ENCODE measurements around the gene PID1. TPM values are rescaled to one million over a fixed set of nuclear protein-coding genes. Genes with fewer than 3 reads are reported as not detected.

Gene PID1
- total RNA-seq, 4 donors from 2014 or later: 15.0 to 64.4 (median 32.5) TPM

DNA sequence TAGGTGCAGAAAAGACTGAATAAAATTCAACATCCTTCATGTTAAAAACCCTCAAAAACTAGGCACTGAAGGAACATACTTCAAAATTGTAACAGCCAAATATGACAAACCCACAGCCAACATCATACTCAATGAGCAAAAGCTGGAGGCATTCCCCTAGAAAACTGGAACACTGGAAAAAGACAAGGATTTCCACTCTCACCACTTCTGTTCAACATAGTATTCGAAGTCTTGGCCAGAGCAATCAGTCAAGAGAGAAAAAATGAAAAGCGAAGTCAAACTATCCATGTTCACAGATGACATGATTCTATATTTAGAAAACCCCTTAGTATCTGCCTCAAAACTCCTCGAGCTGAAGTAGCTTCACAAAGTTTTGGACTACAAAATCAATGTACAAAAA is 282.3 kb downstream of the PID1 start:
- no peaks in the 10 kb centered on the region for H3K36me3 ChIP-seq
- H3K4me3 ChIP-seq: no peak overlapping the region
- DNase-seq: no peak
- no peak overlapping the region for H3K27ac ChIP-seq
- TF ChIP-seq, protein P1, sequence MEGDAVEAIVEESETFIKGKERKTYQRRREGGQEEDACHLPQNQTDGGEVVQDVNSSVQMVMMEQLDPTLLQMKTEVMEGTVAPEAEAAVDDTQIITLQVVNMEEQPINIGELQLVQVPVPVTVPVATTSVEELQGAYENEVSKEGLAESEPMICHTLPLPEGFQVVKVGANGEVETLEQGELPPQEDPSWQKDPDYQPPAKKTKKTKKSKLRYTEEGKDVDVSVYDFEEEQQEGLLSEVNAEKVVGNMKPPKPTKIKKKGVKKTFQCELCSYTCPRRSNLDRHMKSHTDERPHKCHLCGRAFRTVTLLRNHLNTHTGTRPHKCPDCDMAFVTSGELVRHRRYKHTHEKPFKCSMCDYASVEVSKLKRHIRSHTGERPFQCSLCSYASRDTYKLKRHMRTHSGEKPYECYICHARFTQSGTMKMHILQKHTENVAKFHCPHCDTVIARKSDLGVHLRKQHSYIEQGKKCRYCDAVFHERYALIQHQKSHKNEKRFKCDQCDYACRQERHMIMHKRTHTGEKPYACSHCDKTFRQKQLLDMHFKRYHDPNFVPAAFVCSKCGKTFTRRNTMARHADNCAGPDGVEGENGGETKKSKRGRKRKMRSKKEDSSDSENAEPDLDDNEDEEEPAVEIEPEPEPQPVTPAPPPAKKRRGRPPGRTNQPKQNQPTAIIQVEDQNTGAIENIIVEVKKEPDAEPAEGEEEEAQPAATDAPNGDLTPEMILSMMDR (IDR thresholded peaks at IDR 0.05): no peak
- TF ChIP-seq POLR2A (IDR thresholded peaks at IDR 0.05): no peak
- no peaks in the 10 kb centered on the region for H3K4me1 ChIP-seq
- no peaks in the 10 kb centered on the region for H3K9me3 ChIP-seq
- H3K27me3 ChIP-seq: no peaks in the 10 kb centered on the region

DNA sequence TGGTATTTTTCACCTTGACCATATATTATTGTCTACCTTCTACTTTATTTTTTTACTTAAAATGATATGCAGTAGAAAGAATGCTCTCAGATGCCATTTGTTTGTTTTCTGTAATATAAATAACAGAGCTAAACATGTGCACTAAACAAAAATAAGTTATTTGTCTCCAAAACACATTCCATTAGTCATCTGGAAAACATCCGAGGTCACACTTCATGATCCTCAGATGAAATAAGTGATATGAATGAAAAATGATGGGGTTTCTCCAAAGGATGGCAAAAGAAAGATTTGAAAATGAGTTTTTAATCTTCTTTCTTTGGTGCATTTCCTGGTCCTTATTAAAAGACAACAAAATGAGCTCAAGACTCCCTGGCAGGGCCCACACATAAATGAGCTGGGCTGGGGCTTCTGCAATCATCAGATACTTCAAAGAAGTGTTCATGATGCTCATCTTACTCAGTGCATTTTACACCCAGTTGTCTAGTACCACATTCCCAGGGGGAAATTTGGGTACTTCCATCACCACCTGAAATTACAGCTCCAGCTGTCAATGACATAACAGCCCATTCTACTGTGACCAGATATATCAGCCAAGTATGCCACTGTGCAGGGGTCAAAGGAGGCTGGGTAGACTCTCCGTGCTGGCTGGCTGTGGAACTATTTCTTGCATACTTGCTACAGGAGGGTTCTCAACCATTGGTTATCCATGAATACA is 283.5 kb downstream of the PID1 start:
- Histone ChIP-seq H3K27me3 (no peaks in the 10 kb centered on the region), H3K9me3 (no peaks in the 10 kb centered on the region)

DNA sequence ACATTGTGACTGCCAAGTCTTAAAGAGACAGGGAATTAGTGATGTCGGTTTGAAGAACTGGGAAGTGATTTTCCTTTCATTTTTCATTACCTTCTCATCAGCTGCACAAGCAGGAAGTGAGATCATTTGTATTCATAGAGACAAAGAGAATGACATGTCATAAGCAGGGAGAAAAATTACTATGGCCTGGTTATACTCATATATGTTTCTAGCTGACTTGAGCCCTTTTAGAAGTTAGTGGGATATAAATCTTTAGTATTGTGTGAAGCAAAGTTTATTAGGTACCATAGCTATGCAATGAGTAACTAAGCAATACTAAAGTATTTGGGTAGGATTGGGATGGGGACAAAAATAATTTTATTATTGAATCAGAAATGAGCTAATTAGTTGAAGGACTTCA is 284.1 kb downstream of the PID1 start:
- H3K9me3 ChIP-seq: no peaks in the 10 kb centered on the region
- H3K4me3 ChIP-seq: no peak overlapping the region
- no peak for TF ChIP-seq POLR2A (IDR thresholded peaks at IDR 0.05)
- TF ChIP-seq, protein P1 (IDR thresholded peaks at IDR 0.05): no peak
- H3K4me1 ChIP-seq: no peaks in the 10 kb centered on the region
- H3K36me3 ChIP-seq: no peaks in the 10 kb centered on the region
- DNase-seq: no peak
- H3K27me3 ChIP-seq: no peaks in the 10 kb centered on the region
- no peak overlapping the region for H3K27ac ChIP-seq

More for the DNA sequence above, 283.5 kb downstream of the PID1 start:
- no peak for TF ChIP-seq POLR2A (IDR thresholded peaks at IDR 0.05)
- TF ChIP-seq, protein P1 (IDR thresholded peaks at IDR 0.05): no peak
- no peak for DNase-seq
- Histone ChIP-seq H3K27ac (no peak overlapping the region), H3K4me3 (no peak overlapping the region), H3K4me1 (no peaks in the 10 kb centered on the region), H3K36me3 (no peaks in the 10 kb centered on the region)

DNA sequence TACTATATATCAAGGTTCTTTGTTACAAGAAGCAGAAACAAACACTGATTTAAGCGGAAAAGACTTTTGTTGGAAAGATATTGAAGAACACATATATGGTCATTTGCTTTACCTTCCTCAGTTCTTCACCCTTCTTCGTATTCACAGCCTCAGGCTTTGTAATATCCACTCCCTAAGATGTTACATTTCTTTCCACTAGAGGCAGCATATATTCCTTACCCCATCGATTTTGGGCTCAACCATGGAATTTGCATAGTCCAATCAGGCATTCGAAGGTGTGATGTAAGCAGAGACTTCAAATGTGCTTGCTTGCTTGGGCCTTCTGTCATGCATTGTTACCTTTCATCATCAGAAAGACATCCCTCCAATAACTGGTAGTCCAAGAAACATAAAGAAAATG is 287.4 kb downstream of the PID1 start:
- no peak for DNase-seq
- no peaks in the 10 kb centered on the region for H3K4me1 ChIP-seq
- H3K4me3 ChIP-seq: no peak overlapping the region
- H3K9me3 ChIP-seq: no peaks in the 10 kb centered on the region
- TF ChIP-seq, protein P1 (IDR thresholded peaks at IDR 0.05): no peak
- no peak for TF ChIP-seq POLR2A (IDR thresholded peaks at IDR 0.05)
- H3K27me3 ChIP-seq: no peaks in the 10 kb centered on the region
- no peak overlapping the region for H3K27ac ChIP-seq
- H3K36me3 ChIP-seq: no peaks in the 10 kb centered on the region

DNA sequence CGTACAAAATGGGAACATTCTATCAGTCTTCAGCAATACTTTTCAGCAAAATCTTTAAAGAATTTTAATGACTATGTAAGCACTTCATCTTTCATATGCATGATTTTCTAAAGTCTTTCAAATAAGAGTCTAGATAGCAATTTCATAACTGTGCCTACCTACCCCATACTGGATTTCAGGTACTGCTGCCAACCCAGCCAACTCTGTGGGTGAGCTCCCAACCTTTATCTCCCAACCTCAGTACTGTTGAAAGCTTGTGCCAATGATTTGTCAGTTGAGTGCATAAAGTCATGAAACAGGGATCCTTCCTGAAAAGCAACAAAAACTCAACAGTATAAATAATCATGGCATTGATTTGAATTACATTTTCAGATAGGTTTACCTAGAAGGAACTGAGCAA is 296.9 kb downstream of the PID1 start:
- no peak for TF ChIP-seq POLR2A (IDR thresholded peaks at IDR 0.05)
- TF ChIP-seq, protein P1 (IDR thresholded peaks at IDR 0.05): no peak
- no peaks in the 10 kb centered on the region for H3K36me3 ChIP-seq
- no peak overlapping the region for H3K27ac ChIP-seq
- H3K27me3 ChIP-seq: no peaks in the 10 kb centered on the region
- DNase-seq: no peak
- no peak overlapping the region for H3K4me3 ChIP-seq
- no peaks in the 10 kb centered on the region for H3K4me1 ChIP-seq
- H3K9me3 ChIP-seq: no peaks in the 10 kb centered on the region

Small RNAs within 50 kb of the gene (small RNA-seq; reads per million reads assigned to genes)
- 0 reads per million in 2 donors for gene RN7SKP283
